Suprapubic skin (tissue), 3 donors: Measurements from ENCODE around the gene ZBTB42.

ENCODE experiments used
- CTCF ChIP-seq, 2 donors: fragments of 200-600 bp in 1 of 2; fragments of 450-650 bp in 1 of 2; sonication (generic) in 1 of 2; IDR thresholded peaks; one replicate each; pipeline ENCODE4 v1.5.1; 2016 to 2019; ENCODE audit warnings: antibody characterized with exemption in 2 of 2, mild to moderate bottlenecking in 1 of 2, moderate library complexity in 1 of 2
- EP300 ChIP-seq: sonication (generic); formaldehyde crosslinking; IDR thresholded peaks from one replicate; pipeline ENCODE4 v1.6.1; 2017; ENCODE audit warnings: antibody characterized with exemption
- POLR2A ChIP-seq, 2 donors: fragments of 450-650 bp; IDR thresholded peaks; one replicate each; pipeline ENCODE4 v1.6.1; 2017; ENCODE audit warnings: antibody characterized with exemption in 2 of 2, mild to moderate bottlenecking in 2 of 2, moderate library complexity in 2 of 2

GRCh38 chr14:104803912-104804410 is 3.1 kb downstream of the ZBTB42 start:
- no peak for TF ChIP-seq CTCF (IDR thresholded peaks at IDR 0.05)
- no peak for TF ChIP-seq EP300
- no peak for TF ChIP-seq POLR2A (IDR thresholded peaks at IDR 0.05)
